Measurements from ENCODE around the gene DUOX1.

Gene DUOX1

DNA sequence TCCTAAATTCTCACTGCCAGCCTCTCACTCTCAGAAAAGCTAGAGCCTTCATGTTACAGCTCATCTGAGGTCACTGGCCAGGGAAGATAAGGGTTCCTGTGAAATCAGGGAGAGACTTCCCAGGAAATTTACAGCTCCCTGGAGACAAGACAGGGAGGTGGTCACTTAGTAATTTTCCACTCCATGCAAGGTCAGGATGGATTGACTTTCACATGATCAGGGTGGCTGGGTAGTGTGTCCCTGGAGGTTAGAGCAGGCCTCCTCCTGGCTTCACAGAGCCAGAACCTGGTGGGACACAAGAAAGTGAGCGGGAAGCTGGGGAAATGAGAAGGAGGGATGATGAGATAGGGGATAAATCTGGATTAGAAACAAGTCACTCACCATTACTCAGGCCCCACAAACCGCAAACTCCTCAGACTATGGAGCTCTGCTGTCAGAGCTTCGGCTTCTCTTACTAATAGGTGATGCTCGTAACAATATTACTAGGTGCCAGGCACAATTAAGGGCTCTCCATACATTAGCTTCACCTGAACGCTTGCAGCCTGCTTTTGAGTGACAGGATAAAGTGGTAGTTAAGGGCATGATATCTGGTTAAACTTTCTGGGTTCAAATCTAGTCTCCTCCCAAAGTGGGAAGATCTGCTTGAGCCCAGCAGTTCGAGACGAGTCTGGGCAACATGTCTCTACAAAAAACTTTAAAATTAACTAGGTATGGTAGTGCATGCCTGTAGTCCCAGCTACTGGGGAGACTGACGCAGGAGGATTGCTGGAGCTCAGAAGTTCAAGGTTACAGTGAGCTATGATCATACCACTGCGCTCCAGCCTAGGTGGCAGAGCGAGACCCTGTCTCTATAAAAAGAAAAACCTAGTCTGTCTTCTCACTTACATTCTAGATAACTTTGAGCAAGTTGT is 40.7 kb upstream of the DUOX1 start:
- Histone ChIP-seq H3K4me3 (no peak overlapping the region), H3K4me1 (no peaks in the 10 kb centered on the region), H3K9me3 (no peaks in the 10 kb centered on the region), H3K36me3 (no peaks in the 10 kb centered on the region), H3K27me3 (peaks cover 0 to 3% of the 10 kb centered on the region in 2 donors), H3K27ac (no peak overlapping the region)
- intact Hi-C loops (cut with DNase I; ENCODE audit: low total_unique reads) = no loop called here
- no peak for TF ChIP-seq CTCF (IDR thresholded peaks at IDR 0.05)
- peak in 1 of 2 donors; percentile 11 for DNase-seq

GRCh38 chr15:45089712-45090373 is 40.0 kb upstream of the DUOX1 start:
- Histone ChIP-seq H3K9me3 (no peaks in the 10 kb centered on the region), H3K4me3 (no peak overlapping the region), H3K27me3 (peaks cover 0 to 2% of the 10 kb centered on the region in 2 donors), H3K4me1 (no peaks in the 10 kb centered on the region), H3K36me3 (no peaks in the 10 kb centered on the region), H3K27ac (no peak overlapping the region)
- intact Hi-C loops (cut with DNase I; ENCODE audit: low total_unique reads) = no loop called here
- no peak for DNase-seq
- TF ChIP-seq CTCF (IDR thresholded peaks at IDR 0.05) = no peak

DNA sequence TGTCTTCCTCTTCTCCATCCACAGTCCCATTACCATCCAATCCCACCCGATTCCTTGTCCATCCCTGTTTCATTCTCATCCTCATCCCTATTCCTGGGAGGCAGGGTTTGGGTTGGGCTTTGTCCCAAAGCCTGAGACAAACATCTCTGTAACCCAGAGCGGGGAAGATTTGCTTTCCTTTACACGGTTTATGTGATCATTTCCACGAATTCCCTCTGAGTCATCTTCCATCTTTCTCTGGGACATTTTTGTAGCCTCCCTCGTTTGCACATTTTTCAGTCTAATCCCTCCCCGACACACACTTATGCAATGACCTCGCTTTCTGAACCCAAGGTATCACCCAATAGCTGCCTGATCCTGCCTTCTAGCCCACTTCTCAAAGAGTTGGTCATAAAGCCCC is 38.6 kb upstream of the DUOX1 start:
- no peaks in the 10 kb centered on the region for H3K9me3 ChIP-seq
- DNase-seq = peak in 1 of 2 donors; percentile 9

GRCh38 chr15:45091576-45091975 is 38.2 kb upstream of the DUOX1 start:
- no peaks in the 10 kb centered on the region for H3K4me1 ChIP-seq
- peak in 1 of 2 donors; percentile 19 for DNase-seq
- H3K36me3 ChIP-seq = no peaks in the 10 kb centered on the region
- H3K27ac ChIP-seq = no peak overlapping the region
- no peak overlapping the region for H3K4me3 ChIP-seq
- H3K9me3 ChIP-seq = no peaks in the 10 kb centered on the region
- intact Hi-C loops (cut with DNase I; ENCODE audit: low total_unique reads) = no loop called here
- TF ChIP-seq CTCF (IDR thresholded peaks at IDR 0.05) = no peak
- H3K27me3 ChIP-seq = no peaks in the 10 kb centered on the region

More for the DNA sequence above, 38.6 kb upstream of the DUOX1 start:
- Histone ChIP-seq H3K27me3 (no peaks in the 10 kb centered on the region), H3K36me3 (no peaks in the 10 kb centered on the region), H3K27ac (no peak overlapping the region), H3K4me1 (no peaks in the 10 kb centered on the region), H3K4me3 (no peak overlapping the region)
- no peak for TF ChIP-seq CTCF (IDR thresholded peaks at IDR 0.05)
- intact Hi-C loops (cut with DNase I; ENCODE audit: low total_unique reads) = no loop called here

- TF ChIP-seq CTCF (IDR thresholded peaks at IDR 0.05) = no peak
- intact Hi-C loops (cut with DNase I; ENCODE audit: low total_unique reads) = no loop called here
- DNase-seq = peak in 1 of 2 donors; percentile 20
Measured at GRCh38 chr15:45093013-45093412, 36.8 kb upstream of the DUOX1 start.

More at GRCh38 chr15:45093013-45093412, 36.8 kb upstream of the DUOX1 start:
- H3K27me3 ChIP-seq = no peaks in the 10 kb centered on the region
- H3K4me3 ChIP-seq = no peak overlapping the region
- H3K9me3 ChIP-seq = no peaks in the 10 kb centered on the region
- H3K4me1 ChIP-seq = no peaks in the 10 kb centered on the region
- no peak overlapping the region for H3K27ac ChIP-seq
- no peaks in the 10 kb centered on the region for H3K36me3 ChIP-seq

All from tibial artery (tissue), 4 donors.